WTC11 (cell line): ENCODE measurements around the gene PFDN1.

Source experiments
- AFF4 ChIP-seq: sonication (generic); formaldehyde crosslinking; IDR thresholded peaks from 2 replicates; pipeline ENCODE4 v1.8.1; 2023; ENCODE audit warnings: mild to moderate bottlenecking, missing genetic modification reagents, borderline replicate concordance
- ATF3 ChIP-seq: sonication (generic); formaldehyde crosslinking; conservative IDR thresholded peaks from 2 replicates; pipeline ENCODE4 v1.8.1; 2022; ENCODE audit warnings: mild to moderate bottlenecking, missing genetic modification reagents
- CTCF ChIP-seq: fragments of 200-600 bp; IDR thresholded peaks from 2 replicates; pipeline ENCODE4 v1.8.0; 2022; ENCODE audit warnings: antibody characterized with exemption
- E2F1 ChIP-seq: sonication (generic); formaldehyde crosslinking; IDR thresholded peaks from 2 replicates; pipeline ENCODE4 v1.8.0; 2022; ENCODE audit warnings: mild to moderate bottlenecking, missing genetic modification reagents
- FOXP4 ChIP-seq: sonication (generic); formaldehyde crosslinking; IDR thresholded peaks from 2 replicates; pipeline ENCODE4 v1.8.0; 2022; ENCODE audit warnings: mild to moderate bottlenecking, missing genetic modification reagents
- MAX ChIP-seq: sonication (generic); formaldehyde crosslinking; IDR thresholded peaks from 2 replicates; pipeline ENCODE4 v1.8.0; 2022; ENCODE audit warnings: mild to moderate bottlenecking, missing genetic modification reagents
- RORB ChIP-seq: fragments of 250-450 bp; sonication (Bioruptor Pico); IDR thresholded peaks from 2 replicates; pipeline ENCODE4 v1.9.0; 2021; ENCODE audit warnings: mild to moderate bottlenecking
- SP1 ChIP-seq: sonication (generic); formaldehyde crosslinking; conservative IDR thresholded peaks from 2 replicates; pipeline ENCODE4 v1.8.1; 2022; ENCODE audit warnings: missing genetic modification reagents
- TEAD1 ChIP-seq: sonication (generic); formaldehyde crosslinking; IDR thresholded peaks from 2 replicates; pipeline ENCODE4 v1.8.0; 2022; ENCODE audit warnings: mild to moderate bottlenecking, missing genetic modification reagents
- USF2 ChIP-seq: sonication (generic); formaldehyde crosslinking; IDR thresholded peaks from 2 replicates; pipeline ENCODE4 v1.8.1; 2023; ENCODE audit warnings: mild to moderate bottlenecking, missing genetic modification reagents, moderate library complexity
- ZNF121 ChIP-seq: sonication (generic); formaldehyde crosslinking; IDR thresholded peaks from 2 replicates; pipeline ENCODE4 v1.8.0; 2023; ENCODE audit warnings: missing genetic modification reagents
- ZNF263 ChIP-seq: sonication (generic); formaldehyde crosslinking; IDR thresholded peaks from 2 replicates; pipeline ENCODE4 v1.8.1; 2022; ENCODE audit warnings: low read depth, mild to moderate bottlenecking, moderate library complexity, missing genetic modification reagents
- ZSCAN18 ChIP-seq: fragments of 250-450 bp; sonication (Bioruptor Pico); IDR thresholded peaks from 2 replicates; pipeline ENCODE4 v2.1.2; 2022; ENCODE audit warnings: mild to moderate bottlenecking, moderate library complexity

- TF ChIP-seq MAX (CRISPR knock-in tag) = no peak
- no peak for TF ChIP-seq ZSCAN18 (CRISPR knock-in tag)
- TF ChIP-seq CTCF = no peak
- no peak for TF ChIP-seq TEAD1
- TF ChIP-seq ATF3 (CRISPR knock-in tag) = no peak
- TF ChIP-seq AFF4 = no peak
- no peak for TF ChIP-seq ZNF263 (CRISPR knock-in tag)
- TF ChIP-seq FOXP4 (CRISPR knock-in tag) = no peak
- TF ChIP-seq E2F1 (CRISPR knock-in tag) = no peak
- no peak for TF ChIP-seq USF2 (CRISPR knock-in tag)
- no peak for TF ChIP-seq SP1 (CRISPR knock-in tag)
- no peak for TF ChIP-seq RORB (CRISPR knock-in tag)
- TF ChIP-seq ZNF121 = no peak
These were observed 45.2 kb upstream of the PFDN1 start for GRCh38 chr5:140348104-140348503.
